Rectal smooth muscle tissue (tissue), 1 donor: ENCODE data around the gene VAMP2.

ENCODE experiments used
- H3K27ac ChIP-seq: one replicate; pipeline ENCODE4 v1.7.0; 2013; ENCODE audit warnings: low read depth, low read length, inconsistent platforms
- H3K27me3 ChIP-seq: one replicate; pipeline ENCODE4 v1.7.0; 2013; ENCODE audit warnings: low read length; ENCODE audit not compliant: control insufficient read depth, insufficient read depth
- H3K36me3 ChIP-seq: one replicate; pipeline ENCODE4 v1.7.0; 2013; ENCODE audit warnings: low read length; ENCODE audit not compliant: control insufficient read depth, insufficient read depth
- H3K4me1 ChIP-seq: one replicate; pipeline ENCODE4 v1.7.0; 2013; ENCODE audit warnings: low read length; ENCODE audit not compliant: control insufficient read depth, insufficient read depth
- H3K4me3 ChIP-seq: one replicate; pipeline ENCODE4 v1.7.0; 2013; ENCODE audit warnings: low read length
- H3K9ac ChIP-seq: one replicate; pipeline ENCODE4 v1.7.0; 2013; ENCODE audit warnings: low read length

The VAMP2 gene

GRCh38 chr17:8166731-8167130 is 4.0 kb upstream of the VAMP2 start:
- H3K4me3 ChIP-seq = no peak overlapping the region
- no peak overlapping the region for H3K27ac ChIP-seq
- no peaks in the 10 kb centered on the region for H3K27me3 ChIP-seq
- H3K4me1 ChIP-seq = peaks cover 14% of the 10 kb centered on the region
- H3K36me3 ChIP-seq = no peaks in the 10 kb centered on the region
- H3K9ac ChIP-seq = no peak overlapping the region

GRCh38 chr17:8164815-8165131 is 2.0 kb upstream of the VAMP2 start:
- Histone ChIP-seq H3K27ac (peak overlapping the region; percentile 99), H3K9ac (no peak overlapping the region), H3K4me3 (no peak overlapping the region), H3K36me3 (peaks cover 7% of the 10 kb centered on the region), H3K27me3 (no peaks in the 10 kb centered on the region), H3K4me1 (peaks cover 25% of the 10 kb centered on the region)

GRCh38 chr17:8163978-8164814 is 1.4 kb upstream of the VAMP2 start:
- H3K27ac ChIP-seq = peak overlapping the region; percentile 99
- H3K9ac ChIP-seq = peak overlapping the region; percentile 47
- H3K4me3 ChIP-seq = peak overlapping the region; percentile 67

GRCh38 chr17:8162997-8163977 is 539 bp upstream of the VAMP2 start:
- Histone ChIP-seq H3K27ac (peak overlapping the region; percentile 99), H3K4me3 (peak overlapping the region; percentile 79), H3K27me3 (no peaks in the 10 kb centered on the region), H3K36me3 (peaks cover 11% of the 10 kb centered on the region), H3K9ac (peak overlapping the region; percentile 92), H3K4me1 (peaks cover 28% of the 10 kb centered on the region)

More at GRCh38 chr17:8163978-8164814, 1.4 kb upstream of the VAMP2 start:
- H3K4me1 ChIP-seq = peaks cover 25% of the 10 kb centered on the region
- peaks cover 11% of the 10 kb centered on the region for H3K36me3 ChIP-seq
- no peaks in the 10 kb centered on the region for H3K27me3 ChIP-seq

GRCh38 chr17:8161289-8162232 is 1.2 kb downstream of the VAMP2 start:
- H3K27ac ChIP-seq = peak overlapping the region; percentile 99
- H3K4me1 ChIP-seq = peaks cover 34% of the 10 kb centered on the region
- H3K27me3 ChIP-seq = no peaks in the 10 kb centered on the region
- H3K36me3 ChIP-seq = peaks cover 11% of the 10 kb centered on the region
- H3K9ac ChIP-seq = peak overlapping the region; percentile 92
- H3K4me3 ChIP-seq = peak overlapping the region; percentile 79

- peaks cover 34% of the 10 kb centered on the region for H3K4me1 ChIP-seq
- peak overlapping the region; percentile 99 for H3K27ac ChIP-seq
- peaks cover 14% of the 10 kb centered on the region for H3K36me3 ChIP-seq
- H3K4me3 ChIP-seq = no peak overlapping the region
- no peaks in the 10 kb centered on the region for H3K27me3 ChIP-seq
- no peak overlapping the region for H3K9ac ChIP-seq
These were observed 2.0 kb downstream of the VAMP2 start for GRCh38 chr17:8160741-8161221.

- Histone ChIP-seq H3K27me3 (no peaks in the 10 kb centered on the region), H3K36me3 (peaks cover 14% of the 10 kb centered on the region), H3K4me1 (peaks cover 34% of the 10 kb centered on the region), H3K9ac (no peak overlapping the region), H3K4me3 (no peak overlapping the region), H3K27ac (no peak overlapping the region)
These were observed 2.5 kb downstream of the VAMP2 start for GRCh38 chr17:8160224-8160577.

GRCh38 chr17:8159459-8160223 is 3.1 kb downstream of the VAMP2 start:
- H3K27ac ChIP-seq = peak overlapping the region; percentile 98
- H3K36me3 ChIP-seq = peaks cover 14% of the 10 kb centered on the region
- H3K9ac ChIP-seq = peak overlapping the region; percentile 10
- H3K27me3 ChIP-seq = no peaks in the 10 kb centered on the region
- peaks cover 39% of the 10 kb centered on the region for H3K4me1 ChIP-seq
- H3K4me3 ChIP-seq = no peak overlapping the region

- H3K27ac ChIP-seq = peak overlapping the region; percentile 98
- no peak overlapping the region for H3K4me3 ChIP-seq
- no peaks in the 10 kb centered on the region for H3K27me3 ChIP-seq
- H3K9ac ChIP-seq = no peak overlapping the region
- peaks cover 14% of the 10 kb centered on the region for H3K36me3 ChIP-seq
- peaks cover 38% of the 10 kb centered on the region for H3K4me1 ChIP-seq
These were observed 3.7 kb downstream of the VAMP2 start for GRCh38 chr17:8159032-8159400.

- peaks cover 14% of the 10 kb centered on the region for H3K36me3 ChIP-seq
- H3K4me3 ChIP-seq = peak overlapping the region; percentile 7
- peak overlapping the region; percentile 98 for H3K27ac ChIP-seq
- H3K4me1 ChIP-seq = peaks cover 34% of the 10 kb centered on the region
- H3K27me3 ChIP-seq = no peaks in the 10 kb centered on the region
- peak overlapping the region; percentile 1 for H3K9ac ChIP-seq
These were observed 4.3 kb downstream of the VAMP2 start for GRCh38 chr17:8158267-8159031.
